DND-41 (cell line): ENCODE data around the gene KCNQ1OT1.

Experiments used
- ATAC-seq: fragments of 200-7000 bp; cut with Tn5 transposase; 3 replicates; pipeline ENCODE4 v1.9.1; 2021; ENCODE audit warnings: low read depth; ENCODE audit not compliant: insufficient read depth
- DNase-seq: peaks from one replicate; pipeline ENCODE4 v3.0.0-alpha.2; 2020
- H2AFZ ChIP-seq: 2 replicates; pipeline ENCODE4 v1.6.0; 2012; ENCODE audit warnings: low read depth, low read length
- H3K27ac ChIP-seq: 2 replicates; pipeline ENCODE4 v1.5.1; 2012; ENCODE audit warnings: low read length, inconsistent platforms
- H3K27me3 ChIP-seq: fragments of 200-600 bp; sonication (generic); 2 replicates; pipeline ENCODE4 v1.6.0; 2012; ENCODE audit warnings: low read length, mild to moderate bottlenecking, inconsistent platforms; ENCODE audit not compliant: insufficient read depth, poor library complexity
- H3K36me3 ChIP-seq: 2 replicates; pipeline ENCODE4 v1.5.1; 2012; ENCODE audit warnings: low read length, inconsistent platforms; ENCODE audit not compliant: insufficient read depth
- H3K4me1 ChIP-seq: 2 replicates; pipeline ENCODE4 v1.5.1; 2012; ENCODE audit warnings: mild to moderate bottlenecking, low read length; ENCODE audit not compliant: insufficient read depth
- H3K4me2 ChIP-seq: 2 replicates; pipeline ENCODE4 v1.6.0; 2012; ENCODE audit warnings: mild to moderate bottlenecking, moderate library complexity, low read length, inconsistent platforms; ENCODE audit not compliant: insufficient read depth
- H3K4me3 ChIP-seq, 2 experiments: fragments of 200-600 bp in 1 of 2; shearing (Covaris generic) in 1 of 2; 2 replicates each; pipeline ENCODE4 v1.5.1; 2012 to 2016; ENCODE audit warnings: inconsistent platforms in 2 of 2, low read length in 2 of 2, mild to moderate bottlenecking in 2 of 2, low read depth in 1 of 2, moderate library complexity in 1 of 2
- H3K79me2 ChIP-seq: 2 replicates; pipeline ENCODE4 v1.6.0; 2012; ENCODE audit warnings: low read length, inconsistent platforms; ENCODE audit not compliant: insufficient read depth
- H3K9ac ChIP-seq: 2 replicates; pipeline ENCODE4 v1.6.0; 2012; ENCODE audit warnings: low read depth, mild to moderate bottlenecking, inconsistent platforms, low read length, moderate library complexity
- H3K9me3 ChIP-seq: 2 replicates; pipeline ENCODE4 v1.5.1; 2012; ENCODE audit warnings: low read length, moderate library complexity, mild to moderate bottlenecking, inconsistent platforms; ENCODE audit not compliant: insufficient read depth, severe bottlenecking
- H4K20me1 ChIP-seq: 2 replicates; pipeline ENCODE4 v1.6.0; 2012; ENCODE audit warnings: low read length; ENCODE audit not compliant: insufficient read depth
- EZH2 ChIP-seq: IDR thresholded peaks from 3 replicates; pipeline ENCODE4 v1.6.1; 2012; ENCODE audit warnings: borderline replicate concordance, low read depth, mild to moderate bottlenecking, moderate library complexity, low read length, inconsistent platforms; ENCODE audit not compliant: severe bottlenecking
- TF ChIP-seq, protein P1 (sequence below): IDR thresholded peaks from 2 replicates; pipeline ENCODE4 v1.5.1; 2012; ENCODE audit warnings: borderline replicate concordance, low read length, moderate library complexity, mild to moderate bottlenecking; ENCODE audit not compliant: poor library complexity, severe bottlenecking; ENCODE audit errors: extremely low read depth

The KCNQ1OT1 gene

DNA sequence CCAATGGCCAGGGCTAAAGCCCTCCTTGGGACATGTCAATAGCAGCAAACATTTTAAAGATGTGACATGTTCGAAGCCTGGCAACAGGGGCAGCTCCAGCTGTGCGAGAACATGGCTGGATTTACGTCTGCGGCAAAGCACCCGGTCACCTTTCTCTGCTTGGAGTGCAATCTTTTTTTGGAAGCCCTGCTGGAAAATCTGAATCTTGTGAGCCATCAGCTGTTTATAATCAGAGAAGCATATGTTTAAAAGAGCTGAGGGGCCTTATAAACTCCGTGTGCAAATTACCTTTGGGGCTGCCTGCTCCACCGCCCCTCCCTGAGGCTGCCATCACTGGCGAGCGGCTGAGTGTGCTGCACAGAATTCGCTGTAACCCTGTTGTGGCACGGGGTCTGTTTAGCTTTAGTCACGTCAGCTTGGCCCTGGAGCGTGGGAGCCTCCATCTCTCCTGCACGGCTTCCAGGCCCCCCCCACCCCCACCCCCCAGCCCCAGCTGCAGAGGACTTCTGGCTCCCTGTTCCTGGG is 9.0 kb upstream of the KCNQ1OT1 start:
- DNase-seq: no peak
- no peak overlapping the region for H3K27ac ChIP-seq
- H3K36me3 ChIP-seq: no peaks in the 10 kb centered on the region
- no peak for ATAC-seq
- no peaks in the 10 kb centered on the region for H4K20me1 ChIP-seq
- no peaks in the 10 kb centered on the region for H3K79me2 ChIP-seq
- TF ChIP-seq EZH2: no peak
- TF ChIP-seq, protein P1, sequence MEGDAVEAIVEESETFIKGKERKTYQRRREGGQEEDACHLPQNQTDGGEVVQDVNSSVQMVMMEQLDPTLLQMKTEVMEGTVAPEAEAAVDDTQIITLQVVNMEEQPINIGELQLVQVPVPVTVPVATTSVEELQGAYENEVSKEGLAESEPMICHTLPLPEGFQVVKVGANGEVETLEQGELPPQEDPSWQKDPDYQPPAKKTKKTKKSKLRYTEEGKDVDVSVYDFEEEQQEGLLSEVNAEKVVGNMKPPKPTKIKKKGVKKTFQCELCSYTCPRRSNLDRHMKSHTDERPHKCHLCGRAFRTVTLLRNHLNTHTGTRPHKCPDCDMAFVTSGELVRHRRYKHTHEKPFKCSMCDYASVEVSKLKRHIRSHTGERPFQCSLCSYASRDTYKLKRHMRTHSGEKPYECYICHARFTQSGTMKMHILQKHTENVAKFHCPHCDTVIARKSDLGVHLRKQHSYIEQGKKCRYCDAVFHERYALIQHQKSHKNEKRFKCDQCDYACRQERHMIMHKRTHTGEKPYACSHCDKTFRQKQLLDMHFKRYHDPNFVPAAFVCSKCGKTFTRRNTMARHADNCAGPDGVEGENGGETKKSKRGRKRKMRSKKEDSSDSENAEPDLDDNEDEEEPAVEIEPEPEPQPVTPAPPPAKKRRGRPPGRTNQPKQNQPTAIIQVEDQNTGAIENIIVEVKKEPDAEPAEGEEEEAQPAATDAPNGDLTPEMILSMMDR: no peak
- no peaks in the 10 kb centered on the region for H3K9me3 ChIP-seq
- no peak overlapping the region for H3K4me2 ChIP-seq
- peaks cover 5% of the 10 kb centered on the region for H3K4me1 ChIP-seq
- H2AFZ ChIP-seq: no peak overlapping the region
- no peak overlapping the region for H3K4me3 ChIP-seq
- no peak overlapping the region for H3K9ac ChIP-seq
- no peaks in the 10 kb centered on the region for H3K27me3 ChIP-seq

DNA sequence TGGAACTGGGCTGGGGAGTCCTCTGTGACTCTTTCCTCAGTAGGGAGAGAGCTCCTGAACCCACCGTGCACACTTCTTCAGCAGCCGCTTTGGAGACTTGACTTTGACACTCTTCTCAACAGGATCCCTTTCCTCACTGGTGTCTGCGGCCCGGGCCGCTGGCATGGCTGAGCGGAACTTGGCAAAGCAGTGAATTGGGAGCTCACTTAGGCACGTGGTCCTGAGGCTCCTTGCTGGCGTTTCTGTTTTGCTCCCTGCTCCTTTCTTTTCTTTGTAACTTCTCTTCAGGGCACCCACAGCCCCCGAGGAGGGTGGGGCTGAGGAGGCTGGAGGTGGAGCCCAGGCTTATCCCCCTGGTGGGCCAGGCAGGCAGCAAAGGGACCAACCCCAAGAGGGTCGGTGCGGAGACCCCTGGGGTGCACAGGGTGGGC is 8.4 kb upstream of the KCNQ1OT1 start:
- Histone ChIP-seq H3K4me3 (no peak overlapping the region), H3K36me3 (no peaks in the 10 kb centered on the region)

DNA sequence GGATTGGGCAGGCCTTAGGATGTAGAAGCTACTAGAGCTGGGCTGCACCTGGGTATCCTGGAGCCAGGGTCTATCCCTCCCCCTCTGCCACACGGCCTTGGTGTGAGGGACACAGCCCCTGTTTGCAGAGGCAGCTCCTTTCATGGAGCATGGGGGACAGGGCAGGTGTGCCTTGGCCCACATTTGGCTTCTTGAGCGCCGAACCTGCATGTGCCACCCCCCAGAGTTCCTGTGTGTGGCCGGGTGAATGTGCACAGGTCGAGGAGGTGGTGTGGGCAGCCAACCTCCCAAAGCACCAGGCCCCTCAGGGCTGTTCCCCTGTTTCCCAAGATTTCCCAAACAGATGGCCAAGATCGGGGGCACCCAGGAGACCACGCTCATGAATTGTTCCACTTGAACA is 7.9 kb upstream of the KCNQ1OT1 start:
- TF ChIP-seq, protein P1: no peak
- TF ChIP-seq EZH2: no peak

More for the DNA sequence above, 8.4 kb upstream of the KCNQ1OT1 start:
- TF ChIP-seq EZH2: no peak
- TF ChIP-seq, protein P1: no peak
- no peaks in the 10 kb centered on the region for H3K9me3 ChIP-seq
- H3K9ac ChIP-seq: no peak overlapping the region
- H3K79me2 ChIP-seq: no peaks in the 10 kb centered on the region
- no peak overlapping the region for H2AFZ ChIP-seq
- H3K4me2 ChIP-seq: no peak overlapping the region
- H3K27ac ChIP-seq: no peak overlapping the region
- peaks cover 12% of the 10 kb centered on the region for H3K4me1 ChIP-seq
- DNase-seq: no peak
- no peaks in the 10 kb centered on the region for H3K27me3 ChIP-seq
- H4K20me1 ChIP-seq: no peaks in the 10 kb centered on the region
- no peak for ATAC-seq

DNA sequence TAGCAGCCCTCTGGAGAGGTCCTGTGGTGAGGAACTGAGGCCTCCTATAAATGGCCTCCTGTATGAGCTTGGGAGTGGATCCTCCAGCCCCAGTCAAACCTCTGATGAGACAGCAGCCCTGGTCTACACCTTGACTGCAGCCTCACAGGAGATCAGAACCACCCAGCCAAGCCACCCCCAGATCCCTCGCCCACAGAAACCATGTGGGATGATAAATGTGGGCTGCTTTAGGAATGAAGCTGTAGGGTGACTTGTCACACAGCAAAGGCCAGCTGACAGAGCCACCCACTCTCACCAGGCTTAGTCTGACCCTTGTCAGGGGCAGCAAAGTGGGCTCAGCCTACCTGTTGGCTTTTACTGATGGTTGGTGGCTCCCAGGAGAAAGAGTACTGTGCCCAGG is 6.5 kb upstream of the KCNQ1OT1 start:
- Histone ChIP-seq H3K4me2 (no peak overlapping the region), H2AFZ (no peak overlapping the region), H3K27ac (no peak overlapping the region), H4K20me1 (no peaks in the 10 kb centered on the region), H3K27me3 (no peaks in the 10 kb centered on the region), H3K9me3 (no peaks in the 10 kb centered on the region), H3K79me2 (no peaks in the 10 kb centered on the region), H3K36me3 (no peaks in the 10 kb centered on the region), H3K9ac (no peak overlapping the region), H3K4me3 (no peak overlapping the region), H3K4me1 (peaks cover 15% of the 10 kb centered on the region)
- no peak for ATAC-seq
- no peak for DNase-seq
- TF ChIP-seq, protein P1: no peak

More for the DNA sequence above, 7.9 kb upstream of the KCNQ1OT1 start:
- H3K27ac ChIP-seq: no peak overlapping the region
- H3K4me1 ChIP-seq: peaks cover 15% of the 10 kb centered on the region
- ATAC-seq: no peak
- no peak overlapping the region for H3K4me3 ChIP-seq
- no peak overlapping the region for H3K4me2 ChIP-seq
- no peaks in the 10 kb centered on the region for H3K27me3 ChIP-seq
- no peak overlapping the region for H3K9ac ChIP-seq
- no peaks in the 10 kb centered on the region for H4K20me1 ChIP-seq
- no peaks in the 10 kb centered on the region for H3K79me2 ChIP-seq
- no peak overlapping the region for H2AFZ ChIP-seq
- H3K9me3 ChIP-seq: no peaks in the 10 kb centered on the region
- no peak for DNase-seq
- no peaks in the 10 kb centered on the region for H3K36me3 ChIP-seq
